ENCODE data around the gene DNAH14. TPM values are rescaled to one million over a fixed set of nuclear protein-coding genes. Genes with fewer than 3 reads are reported as not detected.
A peak's percentile ranks its signal among the peaks of the same experiment; 100 is the strongest.
"Not testable (repeated sequence)": the region's sequence is repeated elsewhere in the genome, so short reads cannot be mapped to it uniquely, and the experiment has no call there.

DNAH14 gene
- total RNA-seq (2014; rRNA removed; shearing (Covaris generic); ENCODE audit: low replicate concordance), result 30.9 and 64.1 TPM in 2 replicates

DNA sequence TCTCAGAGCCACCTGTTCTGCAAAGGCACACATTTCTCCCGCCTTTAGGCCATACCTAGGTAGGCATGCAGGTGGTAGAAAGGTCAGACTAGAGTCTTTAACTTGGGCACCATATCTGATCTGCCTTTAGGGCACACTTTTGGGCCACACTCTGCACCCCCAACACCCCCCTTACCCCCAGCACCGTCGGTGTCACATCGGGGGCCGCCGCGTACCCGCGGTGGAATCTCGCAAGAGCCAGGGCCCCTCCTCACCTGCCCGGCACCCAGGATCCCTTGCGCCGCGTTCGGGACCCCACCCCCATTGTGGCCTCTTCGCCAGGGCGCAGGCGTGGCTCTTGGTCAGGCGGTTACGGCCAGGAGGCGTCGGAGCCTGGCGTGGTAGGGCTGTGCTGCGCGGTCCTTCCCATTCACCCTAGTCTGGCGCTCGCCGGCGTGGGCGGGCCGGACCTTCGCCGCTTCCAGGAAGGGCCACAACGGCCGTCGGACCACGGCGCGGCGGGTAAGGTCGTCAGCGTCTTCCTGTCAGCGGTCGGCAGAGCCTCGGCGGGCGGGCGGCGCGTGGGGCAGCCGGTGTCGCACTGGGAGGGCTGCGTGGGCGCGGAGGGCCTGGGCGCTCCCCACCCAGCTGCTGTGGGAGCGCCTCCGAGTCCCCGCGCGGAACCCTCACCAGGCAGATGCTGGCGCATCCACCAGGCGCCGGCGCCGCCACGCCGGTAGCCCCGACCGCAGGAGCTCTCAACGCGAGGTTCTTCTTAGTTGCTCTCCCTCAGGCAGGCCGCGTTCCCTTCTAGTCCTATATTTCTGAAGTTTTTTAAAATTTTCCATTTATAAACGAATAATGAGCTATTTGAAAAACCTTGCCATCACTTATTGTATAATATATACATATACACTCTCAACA is at the start of gene DNAH14:
DNAH14 (plus strand) TSS at position 341 of the 903 bp plus-strand sequence. CDS start 23,028 bp downstream, outside the sequence.
- in situ Hi-C loops (cut with HindIII; ENCODE audit: low pct_unique_long_range_greater_than_20kb, low sequenced_read_pairs), result no loop called here
- peak; percentile 86 for DNase-seq (ENCODE audit: low read depth)

DNA sequence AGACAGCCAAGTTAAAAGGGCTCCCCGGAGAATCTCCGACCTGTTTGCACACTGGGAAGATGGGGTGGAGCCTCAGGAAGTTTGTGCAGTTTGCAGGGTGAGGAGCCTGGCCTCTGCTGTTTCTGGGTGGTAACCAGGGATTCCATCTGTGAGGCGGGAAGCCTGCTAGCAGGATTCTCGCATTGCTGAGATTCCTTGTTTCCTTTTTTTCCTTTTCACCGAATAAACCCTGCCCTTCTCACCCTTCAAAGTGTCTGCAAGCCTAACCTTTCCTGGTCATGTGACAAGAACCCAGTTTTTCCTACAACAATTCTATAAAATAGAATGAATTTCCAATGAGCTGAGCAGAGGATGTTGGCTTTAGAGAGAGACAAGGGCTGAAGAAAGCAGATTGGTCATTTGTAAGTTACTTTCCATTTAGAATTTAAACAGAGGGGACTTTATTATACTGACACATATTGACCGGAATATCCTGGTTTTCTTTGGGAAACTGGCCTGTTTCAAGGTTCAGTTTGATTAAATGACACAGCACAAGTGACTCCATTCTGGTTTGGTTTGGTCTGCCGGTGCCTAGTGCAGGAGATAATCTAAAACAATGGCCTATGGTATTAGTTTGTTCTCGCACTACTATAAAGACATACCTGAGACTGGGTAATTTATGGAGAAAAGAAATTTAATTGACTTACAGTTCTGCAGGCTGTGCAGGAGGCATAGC is 48.7 kb upstream of the DNAH14 start:
- DNase-seq (ENCODE audit: low read depth), result no peak
- in situ Hi-C loops (cut with HindIII; ENCODE audit: low pct_unique_long_range_greater_than_20kb, low sequenced_read_pairs), result no loop called here

DNA sequence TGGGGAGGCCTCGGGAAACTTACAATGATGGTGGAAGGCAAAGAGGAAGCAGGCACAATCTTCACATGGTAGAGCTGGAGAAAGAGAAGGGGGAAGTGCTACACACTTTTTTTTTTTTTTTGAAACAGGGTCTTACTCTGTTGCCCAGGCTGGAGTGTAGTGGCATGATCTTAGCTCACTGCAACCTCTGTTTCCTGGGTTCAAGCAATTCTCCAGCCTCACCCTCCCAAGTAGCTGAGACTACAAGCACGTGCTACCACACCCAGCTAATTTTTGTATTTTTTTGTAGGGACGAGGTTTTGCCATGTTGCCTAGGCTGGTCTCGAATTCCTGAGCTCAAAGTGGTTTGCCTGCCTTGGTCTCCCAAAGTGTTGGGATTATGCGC is 48.2 kb upstream of the DNAH14 start:
- DNase-seq (ENCODE audit: low read depth); in situ Hi-C loops (cut with HindIII; ENCODE audit: low pct_unique_long_range_greater_than_20kb, low sequenced_read_pairs): not testable (repeated sequence)

DNA sequence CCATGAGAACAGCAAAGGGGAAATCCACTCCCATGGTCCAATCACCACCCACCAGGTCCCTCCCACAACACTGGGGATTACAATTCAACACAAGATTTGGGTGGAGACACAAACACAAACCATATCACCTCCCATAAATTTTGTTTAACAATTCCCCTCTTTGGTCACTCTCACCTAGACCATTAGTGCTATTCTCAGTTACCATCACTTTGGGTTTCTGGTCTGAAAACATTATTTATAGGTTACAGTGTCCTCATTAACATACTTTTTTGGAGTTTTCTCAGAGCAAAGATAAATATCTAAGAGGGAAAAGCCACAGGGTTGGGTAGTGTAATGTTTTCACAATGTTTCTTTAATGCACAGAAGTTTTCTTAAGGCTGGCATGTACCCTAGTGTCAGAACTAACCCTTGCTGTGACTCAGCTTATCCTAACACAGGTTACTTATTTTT is 47.7 kb upstream of the DNAH14 start:
- in situ Hi-C loops (cut with HindIII; ENCODE audit: low pct_unique_long_range_greater_than_20kb, low sequenced_read_pairs), result no loop called here
- DNase-seq (ENCODE audit: low read depth), result peak; percentile 52

DNA sequence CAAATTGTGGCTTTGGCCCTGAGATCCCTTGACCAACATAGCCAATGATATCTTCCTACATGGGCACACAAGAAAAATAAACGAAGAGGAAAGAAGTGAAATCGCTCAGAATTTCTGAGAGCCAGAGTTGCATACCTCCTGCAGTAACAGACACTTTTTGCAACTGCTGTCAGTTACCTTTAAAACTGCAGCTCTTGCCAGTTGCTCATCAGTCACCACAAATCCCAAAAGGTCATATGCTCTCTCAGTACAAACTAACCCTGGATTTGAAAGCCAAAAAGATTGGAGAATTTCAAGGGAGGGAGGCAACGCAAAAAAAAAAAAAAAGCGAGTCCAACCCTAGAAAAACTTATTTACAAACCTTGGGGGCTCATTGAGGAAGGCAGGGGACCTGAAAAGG is 47.2 kb upstream of the DNAH14 start:
- in situ Hi-C loops (cut with HindIII; ENCODE audit: low pct_unique_long_range_greater_than_20kb, low sequenced_read_pairs), result no loop called here
- DNase-seq (ENCODE audit: low read depth), result no peak

DNA sequence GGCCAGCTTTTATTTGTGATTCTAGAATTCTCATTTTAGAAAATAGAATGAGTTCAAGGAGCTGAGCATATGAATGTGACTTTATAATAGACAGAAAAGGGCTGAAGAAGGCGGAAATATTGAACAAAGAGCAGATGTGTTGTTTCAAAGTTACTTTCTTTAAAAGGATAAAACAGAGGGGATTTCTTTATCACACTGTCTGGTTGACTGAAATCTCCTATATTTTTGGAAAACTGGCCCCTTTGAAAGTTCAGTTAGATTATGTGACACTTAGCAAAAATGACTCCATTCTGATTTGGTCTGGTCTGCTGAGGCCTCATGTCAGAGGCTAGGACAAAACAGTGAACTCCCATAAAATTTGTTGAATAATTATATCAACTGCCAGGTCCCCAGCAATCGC is 46.4 kb upstream of the DNAH14 start:
- in situ Hi-C loops (cut with HindIII; ENCODE audit: low pct_unique_long_range_greater_than_20kb, low sequenced_read_pairs), result no loop called here
- DNase-seq (ENCODE audit: low read depth), result no peak

DNA sequence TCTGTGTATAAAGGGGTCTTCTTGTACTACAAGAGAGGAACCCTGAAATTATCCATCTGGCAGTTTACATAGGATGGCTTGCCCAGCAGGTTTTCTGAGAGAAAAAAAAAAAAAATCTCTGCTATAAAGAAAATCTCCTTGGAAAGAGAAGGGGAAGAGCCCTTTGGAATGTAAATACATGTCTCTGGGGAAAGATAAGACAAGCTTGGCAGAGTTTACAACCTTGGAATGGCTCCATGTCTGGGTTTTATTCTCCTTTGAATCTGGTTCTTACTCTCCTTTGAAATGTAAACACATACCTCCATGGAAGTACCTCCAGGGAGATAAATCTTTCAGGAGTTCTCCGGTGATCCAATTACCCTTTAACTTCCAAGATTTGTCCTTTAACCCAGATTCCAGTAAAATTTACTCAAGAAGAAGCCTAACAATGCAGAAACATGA is 45.1 kb upstream of the DNAH14 start:
- in situ Hi-C loops (cut with HindIII; ENCODE audit: low pct_unique_long_range_greater_than_20kb, low sequenced_read_pairs), result no loop called here
- DNase-seq (ENCODE audit: low read depth), result peak; percentile 44

DNA sequence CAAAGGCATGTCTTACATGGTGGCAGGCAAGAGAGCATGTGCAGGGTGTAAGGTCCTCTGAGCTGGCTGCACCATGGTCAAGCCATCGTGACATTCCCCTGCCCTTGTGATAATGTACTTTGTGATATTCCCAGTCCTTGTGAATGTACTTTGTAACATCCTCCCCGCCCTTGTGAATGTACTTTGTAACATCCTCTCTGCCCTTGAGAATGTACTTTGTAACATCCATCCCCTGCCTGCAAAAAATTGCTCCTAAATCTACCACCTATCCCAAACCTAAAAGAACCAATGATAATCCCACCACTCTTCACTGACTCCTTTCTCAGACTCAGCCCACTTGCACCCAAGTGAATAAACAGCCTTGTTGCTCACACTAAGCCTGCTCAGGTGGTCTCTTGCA is 44.1 kb upstream of the DNAH14 start:
- DNase-seq (ENCODE audit: low read depth), result not testable (repeated sequence)

DNA sequence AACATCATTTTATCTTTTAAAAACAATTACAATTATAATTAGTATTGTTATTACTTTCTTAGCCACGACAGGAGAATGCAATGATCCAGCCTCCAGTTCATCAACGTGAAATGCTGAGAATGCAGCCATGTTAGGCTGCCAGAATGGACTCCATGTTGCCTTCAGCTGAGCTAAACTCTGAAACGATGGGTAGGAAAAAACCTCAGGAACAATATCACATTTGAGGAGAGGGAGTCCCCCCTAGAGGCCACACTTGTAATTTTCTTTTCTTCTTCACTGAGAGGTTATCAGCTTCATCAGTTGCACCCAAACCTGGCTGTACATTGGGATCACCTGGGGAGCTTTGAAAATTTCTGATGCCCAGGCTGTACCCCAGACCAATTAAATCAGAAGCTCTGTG is 34.6 kb upstream of the DNAH14 start:
- in situ Hi-C loops (cut with HindIII; ENCODE audit: low pct_unique_long_range_greater_than_20kb, low sequenced_read_pairs), result no loop called here
- peak; percentile 10 for DNase-seq (ENCODE audit: low read depth)

More for the DNA sequence above, 44.1 kb upstream of the DNAH14 start:
- in situ Hi-C loops (cut with HindIII; ENCODE audit: low pct_unique_long_range_greater_than_20kb, low sequenced_read_pairs), result not testable (repeated sequence)

DNA sequence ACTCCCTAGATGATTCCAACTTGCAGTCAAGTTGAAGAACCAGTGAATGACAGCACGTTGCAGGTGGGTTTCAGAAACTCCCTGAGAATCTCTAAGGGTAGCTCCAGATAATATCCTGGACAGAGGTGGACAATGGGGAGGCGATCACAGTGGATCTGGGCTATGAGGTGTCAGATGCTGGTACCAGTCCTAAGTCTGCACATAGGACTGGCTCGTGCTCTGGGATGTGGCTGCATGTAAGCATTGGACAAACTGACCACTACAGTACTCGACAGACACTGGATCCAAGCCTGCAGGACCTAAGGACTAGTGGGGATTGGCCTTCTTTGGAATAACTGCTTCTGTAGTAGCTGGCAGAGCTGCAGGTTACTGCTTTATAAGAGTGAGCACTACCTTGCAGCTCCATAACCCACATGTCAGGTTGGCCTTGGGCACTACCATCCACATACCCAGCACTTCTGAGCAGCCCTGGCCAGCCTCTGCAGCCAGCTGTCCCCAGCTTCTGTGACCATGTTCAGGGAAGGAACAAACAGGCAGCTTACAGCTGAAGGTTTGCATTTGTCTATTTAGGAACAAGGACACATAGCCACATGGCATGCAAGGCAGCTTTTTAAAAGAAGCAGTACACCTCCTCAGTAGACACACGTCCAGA is 33.2 kb upstream of the DNAH14 start:
- no peak for DNase-seq (ENCODE audit: low read depth)
- in situ Hi-C loops (cut with HindIII; ENCODE audit: low pct_unique_long_range_greater_than_20kb, low sequenced_read_pairs), result no loop called here

DNA sequence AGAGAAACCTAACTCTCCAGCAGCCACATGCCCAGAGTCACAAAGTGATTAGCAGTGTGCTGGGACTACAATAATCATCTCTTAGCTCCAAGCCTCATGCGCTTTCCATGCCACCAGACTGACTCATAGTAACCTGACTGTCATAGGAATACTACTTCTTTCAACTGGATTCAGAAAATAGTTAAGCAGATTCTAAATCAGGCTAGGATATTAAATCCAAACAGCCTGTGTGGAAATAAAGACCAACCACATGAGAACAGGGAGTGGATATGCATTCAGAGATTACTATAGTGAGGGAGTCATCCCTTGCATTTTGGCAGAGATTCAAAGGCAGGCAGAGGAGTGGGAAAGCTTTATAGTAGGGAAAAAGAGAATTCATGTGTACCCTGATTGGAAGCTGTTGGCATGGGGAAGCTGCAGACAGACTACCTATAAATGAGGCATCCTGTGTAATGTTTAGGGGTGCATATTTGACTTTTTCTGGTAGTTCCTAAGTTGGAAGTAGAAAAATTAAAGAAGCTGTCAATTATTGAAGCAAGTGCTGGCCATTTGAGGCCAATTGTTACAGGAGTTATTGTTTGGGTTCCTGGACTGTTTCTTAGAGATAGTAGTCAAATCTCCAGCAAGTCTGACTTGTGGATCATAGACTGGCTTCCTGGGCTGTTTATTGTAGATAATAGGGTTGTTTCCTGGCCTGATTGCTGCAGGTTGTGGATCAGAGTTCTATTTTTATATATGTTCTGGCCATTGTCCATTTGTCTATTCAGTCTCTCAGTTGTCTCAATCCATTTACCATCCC is 31.7 kb upstream of the DNAH14 start:
- DNase-seq (ENCODE audit: low read depth), result no peak
- in situ Hi-C loops (cut with HindIII; ENCODE audit: low pct_unique_long_range_greater_than_20kb, low sequenced_read_pairs), result no loop called here

DNA sequence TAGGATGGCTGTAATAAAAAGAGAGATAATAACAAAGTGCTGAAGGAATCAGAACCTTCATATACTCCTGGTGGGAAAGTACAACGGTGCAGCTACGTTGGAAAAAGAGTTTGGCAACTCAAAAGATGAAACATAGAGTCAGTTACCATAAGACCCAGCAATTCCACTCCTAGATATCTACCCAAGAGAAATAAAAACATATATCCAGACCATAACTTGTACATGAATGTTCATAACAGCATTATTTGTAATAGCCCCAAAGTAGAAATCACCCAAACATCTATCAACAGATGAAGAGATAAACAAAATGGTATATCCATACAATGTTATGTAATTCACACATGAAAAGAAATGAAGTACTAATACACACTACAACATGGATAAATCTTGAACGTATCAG is 30.5 kb upstream of the DNAH14 start:
- in situ Hi-C loops (cut with HindIII; ENCODE audit: low pct_unique_long_range_greater_than_20kb, low sequenced_read_pairs), result no loop called here
- no peak for DNase-seq (ENCODE audit: low read depth)

DNA sequence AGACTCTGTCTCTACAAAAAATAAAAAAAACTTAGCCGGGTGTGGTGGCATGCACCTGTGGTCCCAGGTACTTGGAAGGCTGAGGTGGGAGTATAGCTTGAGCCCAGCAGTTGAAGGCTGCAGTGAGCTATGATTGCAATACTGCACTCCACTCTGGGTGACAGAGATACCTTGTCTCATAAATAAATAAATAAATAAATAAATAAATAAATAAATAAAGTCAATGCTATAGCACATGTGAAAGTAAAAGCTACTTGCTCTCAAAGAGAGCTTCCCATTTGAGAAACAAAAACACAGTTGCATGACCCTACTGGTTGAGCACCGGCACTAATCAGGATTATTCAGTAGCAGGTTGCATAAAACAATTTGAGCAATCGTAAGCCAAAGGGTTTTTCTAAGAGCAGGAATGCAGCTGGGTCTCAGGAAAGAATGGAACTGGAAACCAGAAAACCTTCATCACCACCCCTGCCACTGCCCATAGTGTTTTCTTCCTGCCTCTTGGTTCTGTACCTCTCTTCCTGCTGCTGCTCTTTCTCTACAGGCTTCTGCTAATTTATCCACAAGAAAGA is 29.3 kb upstream of the DNAH14 start:
- in situ Hi-C loops (cut with HindIII; ENCODE audit: low pct_unique_long_range_greater_than_20kb, low sequenced_read_pairs), result no loop called here
- no peak for DNase-seq (ENCODE audit: low read depth)

DNA sequence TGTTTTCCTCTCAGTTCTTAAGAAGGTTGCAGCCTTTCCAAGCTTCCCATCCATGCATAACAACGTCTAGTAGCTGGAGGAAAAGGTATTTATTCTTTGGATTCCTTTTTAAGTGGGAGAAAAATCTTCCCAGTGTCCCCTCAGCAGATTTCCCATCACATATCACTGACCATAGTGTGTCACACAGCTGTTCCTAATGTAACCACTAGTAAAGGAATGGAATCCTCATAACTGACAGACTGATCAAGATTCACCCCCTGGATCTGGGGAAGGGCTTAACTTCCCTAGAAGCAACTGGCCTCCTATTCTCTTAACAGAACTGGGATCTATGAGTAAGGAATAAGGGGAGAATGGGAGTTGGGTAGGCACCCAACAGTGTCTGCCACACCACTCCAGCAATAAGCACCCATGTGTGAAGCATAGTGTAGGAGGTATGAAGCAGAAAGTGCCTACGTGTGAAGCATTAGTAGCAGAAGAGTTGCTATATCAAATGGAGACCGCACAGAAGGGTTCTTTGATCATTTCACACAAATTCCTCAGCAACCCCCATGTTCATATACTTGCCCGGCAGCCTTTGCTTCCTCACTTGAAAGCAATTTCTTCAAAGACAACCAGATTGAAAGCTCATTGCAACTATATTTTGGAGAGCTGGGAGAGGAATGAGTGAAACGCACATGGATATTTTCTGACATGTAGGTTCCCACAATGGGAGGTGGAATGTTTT is 28.2 kb upstream of the DNAH14 start:
- in situ Hi-C loops (cut with HindIII; ENCODE audit: low pct_unique_long_range_greater_than_20kb, low sequenced_read_pairs), result no loop called here
- DNase-seq (ENCODE audit: low read depth), result no peak

DNA sequence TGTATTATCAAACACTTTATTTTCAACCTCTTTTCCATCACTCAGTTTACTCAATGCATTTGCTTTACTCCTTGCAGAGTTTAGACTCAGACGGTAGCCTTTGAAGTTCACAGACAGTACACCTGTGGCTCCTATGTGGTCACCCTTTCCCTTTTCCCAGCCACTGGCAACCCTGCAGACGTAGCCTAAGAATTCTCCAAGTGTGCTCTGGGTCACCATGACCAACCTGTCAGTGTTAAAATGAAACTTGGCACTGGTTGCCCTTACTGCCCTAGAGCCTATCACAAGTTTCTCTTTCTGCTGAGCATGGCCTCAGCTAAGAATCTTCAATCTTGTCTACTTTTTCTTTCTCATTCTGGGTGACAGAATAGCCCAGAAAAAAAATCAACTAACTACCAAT is 25.5 kb upstream of the DNAH14 start:
- no peak for DNase-seq (ENCODE audit: low read depth)
- in situ Hi-C loops (cut with HindIII; ENCODE audit: low pct_unique_long_range_greater_than_20kb, low sequenced_read_pairs), result no loop called here

DNA sequence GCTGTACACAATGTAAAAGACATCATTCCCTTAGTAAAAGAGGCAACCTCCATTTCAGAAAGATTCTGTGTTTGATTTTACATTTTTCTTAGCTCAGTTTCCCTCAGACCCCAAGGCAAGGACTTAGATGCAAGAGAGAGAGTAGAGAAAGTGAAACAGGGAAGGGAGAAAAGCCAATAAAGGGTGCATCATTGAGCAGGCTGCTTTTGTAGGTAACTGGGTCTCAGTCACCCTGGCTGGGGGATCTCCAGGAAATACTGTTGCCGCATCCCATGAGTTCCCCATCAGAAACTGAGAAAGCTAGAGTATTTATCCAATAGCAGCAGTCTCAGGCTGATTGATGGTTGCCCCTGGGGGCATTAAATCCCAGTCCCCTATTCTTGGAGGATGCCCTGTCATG is 23.1 kb upstream of the DNAH14 start:
- no peak for DNase-seq (ENCODE audit: low read depth)
- in situ Hi-C loops (cut with HindIII; ENCODE audit: low pct_unique_long_range_greater_than_20kb, low sequenced_read_pairs), result no loop called here

DNA sequence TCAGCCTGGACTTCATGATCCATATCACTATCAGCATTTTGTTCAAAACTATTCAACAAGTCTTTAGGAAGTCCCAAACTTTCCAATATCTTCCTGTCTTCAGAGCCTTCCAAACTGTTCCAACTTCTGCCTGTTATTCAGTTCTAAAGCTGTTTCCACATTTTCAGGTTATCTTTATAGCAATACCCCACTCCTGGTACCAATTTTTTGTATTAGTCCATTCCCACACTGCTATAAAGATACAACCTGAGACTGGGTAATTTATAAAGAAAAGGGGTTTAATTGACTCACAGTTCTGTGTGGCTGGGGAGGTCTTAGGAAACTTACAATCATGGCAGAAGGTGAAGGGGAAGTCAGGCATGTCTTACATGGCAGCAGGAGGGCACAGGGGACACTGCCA is 18.3 kb upstream of the DNAH14 start:
- in situ Hi-C loops (cut with HindIII; ENCODE audit: low pct_unique_long_range_greater_than_20kb, low sequenced_read_pairs), result no loop called here
- no peak for DNase-seq (ENCODE audit: low read depth)

Measured in Caki2 (cell line).